Activated CD4-positive, alpha-beta T cell treated with anti-CD3 and anti-CD28 coated beads, Interleukin-2, amount 10 ng/mL, durations not matched to agents 24 days and 14 days (primary cell): ENCODE measurements around the gene SGMS2. TPM values are rescaled to one million over a fixed set of nuclear protein-coding genes. Genes with fewer than 3 reads are reported as not detected.

Experiments used
- DNase-seq: peaks from one replicate; pipeline ENCODE4 v3.0.0; 2022
- H3K27ac Mint-ChIP-seq: one replicate; pipeline ENCODE4 v1.8.0; 2022; ENCODE audit warnings: mild to moderate bottlenecking, mixed read lengths
- H3K27me3 Mint-ChIP-seq: one replicate; pipeline ENCODE4 v1.8.0; 2022; ENCODE audit warnings: mixed read lengths
- H3K36me3 Mint-ChIP-seq: one replicate; pipeline ENCODE4 v1.8.0; 2022; ENCODE audit warnings: low read depth, mild to moderate bottlenecking, mixed read lengths
- H3K4me1 Mint-ChIP-seq: one replicate; pipeline ENCODE4 v1.8.0; 2021; ENCODE audit warnings: mixed read lengths
- H3K4me3 Mint-ChIP-seq: one replicate; pipeline ENCODE4 v1.8.0; 2022; ENCODE audit warnings: mild to moderate bottlenecking, moderate library complexity, mixed read lengths
- H3K9me3 Mint-ChIP-seq: one replicate; pipeline ENCODE4 v1.8.0; 2021; ENCODE audit warnings: mixed read lengths
- intact Hi-C: fragments of 100-400 bp; cut with micrococcal nuclease; formaldehyde crosslinking; loops from one replicate; pipeline ENCODE4 v1.15.1; 2023
- total RNA-seq: library from RNA; stranded (reverse); gene quantifications from 2 replicates; pipeline ENCODE4 v1.2.3, GENCODE V29; 2022

SGMS2 gene
- total RNA-seq, 1 donor from 2014 or later: 0.72 TPM

- Mint-ChIP-seq H3K9me3 (no peaks in the 10 kb centered on the region), H3K27me3 (no peaks in the 10 kb centered on the region), H3K4me3 (no peak overlapping the region), H3K4me1 (peaks cover 7% of the 10 kb centered on the region), H3K27ac (no peak overlapping the region), H3K36me3 (no peaks in the 10 kb centered on the region)
- no peak for DNase-seq
- intact Hi-C loops: no loop called here
These were observed 10.0 kb upstream of the SGMS2 start for GRCh38 chr4:107814758-107815157.

DNA sequence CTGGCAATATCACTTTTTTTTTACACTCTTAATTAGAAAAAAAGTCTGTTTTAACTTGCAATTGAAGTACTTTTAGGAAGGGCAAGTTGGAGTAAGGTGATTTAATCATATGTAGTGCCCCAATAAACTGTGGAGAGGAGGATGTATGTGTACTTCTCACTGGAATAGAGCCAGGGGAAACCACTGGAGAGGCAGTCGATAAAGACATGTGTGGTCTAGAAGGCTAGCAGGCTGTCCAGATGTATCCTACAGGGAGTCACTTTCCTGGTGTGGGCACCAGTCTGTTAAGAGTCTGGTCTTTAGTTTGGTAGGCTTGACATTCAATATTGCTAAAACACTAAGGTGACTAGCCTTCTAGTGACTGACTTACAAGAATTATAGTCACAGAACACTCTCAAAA lies 9.6 kb upstream of the SGMS2 start:
- Mint-ChIP-seq H3K4me3 (no peak overlapping the region), H3K27ac (no peak overlapping the region), H3K4me1 (peaks cover 7% of the 10 kb centered on the region), H3K27me3 (peaks cover under 1% of the 10 kb centered on the region), H3K9me3 (no peaks in the 10 kb centered on the region), H3K36me3 (no peaks in the 10 kb centered on the region)
- intact Hi-C loops: no loop called here
- no peak for DNase-seq

GRCh38 chr4:107818301-107818910 lies 6.3 kb upstream of the SGMS2 start:
- Mint-ChIP-seq H3K4me3 (no peak overlapping the region), H3K27ac (no peak overlapping the region), H3K9me3 (peaks cover 2% of the 10 kb centered on the region), H3K4me1 (peaks cover 7% of the 10 kb centered on the region), H3K36me3 (no peaks in the 10 kb centered on the region), H3K27me3 (peaks cover 16% of the 10 kb centered on the region)
- DNase-seq: no peak
- intact Hi-C loops: no loop called here

DNA sequence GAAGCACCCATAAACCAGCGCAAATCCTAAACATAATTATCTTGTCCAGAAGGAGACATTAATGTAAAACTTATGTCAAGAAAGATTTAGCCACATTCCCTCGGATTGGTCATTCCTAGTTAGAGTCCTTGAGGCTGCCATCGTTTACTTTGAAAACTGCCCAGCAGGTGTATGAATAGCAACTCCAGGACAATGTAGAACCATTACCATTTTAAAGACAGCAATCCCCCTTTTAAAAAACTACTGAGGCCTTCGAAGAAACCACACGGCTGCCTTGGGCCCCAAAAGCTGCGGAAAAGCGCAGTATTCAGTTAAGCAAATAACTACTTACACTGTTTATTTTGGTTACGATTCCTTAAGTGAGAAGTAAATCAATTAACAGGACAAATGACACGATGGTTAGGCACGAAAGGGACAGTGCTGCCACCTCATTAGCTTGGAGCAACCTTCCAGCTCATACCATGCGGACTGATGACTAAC lies 822 bp upstream of the SGMS2 start:
- H3K4me3 Mint-ChIP-seq: peak overlapping the region; percentile 19
- peaks cover 62% of the 10 kb centered on the region for H3K27me3 Mint-ChIP-seq
- no peak for DNase-seq
- peaks cover 6% of the 10 kb centered on the region for H3K9me3 Mint-ChIP-seq
- H3K4me1 Mint-ChIP-seq: peaks cover 14% of the 10 kb centered on the region
- intact Hi-C loops: loop anchor here (10.0 kb wide), 1 partner anchor 91 kb away; no protein-coding TSS in a partner anchor
- no peak overlapping the region for H3K27ac Mint-ChIP-seq
- H3K36me3 Mint-ChIP-seq: no peaks in the 10 kb centered on the region

DNA sequence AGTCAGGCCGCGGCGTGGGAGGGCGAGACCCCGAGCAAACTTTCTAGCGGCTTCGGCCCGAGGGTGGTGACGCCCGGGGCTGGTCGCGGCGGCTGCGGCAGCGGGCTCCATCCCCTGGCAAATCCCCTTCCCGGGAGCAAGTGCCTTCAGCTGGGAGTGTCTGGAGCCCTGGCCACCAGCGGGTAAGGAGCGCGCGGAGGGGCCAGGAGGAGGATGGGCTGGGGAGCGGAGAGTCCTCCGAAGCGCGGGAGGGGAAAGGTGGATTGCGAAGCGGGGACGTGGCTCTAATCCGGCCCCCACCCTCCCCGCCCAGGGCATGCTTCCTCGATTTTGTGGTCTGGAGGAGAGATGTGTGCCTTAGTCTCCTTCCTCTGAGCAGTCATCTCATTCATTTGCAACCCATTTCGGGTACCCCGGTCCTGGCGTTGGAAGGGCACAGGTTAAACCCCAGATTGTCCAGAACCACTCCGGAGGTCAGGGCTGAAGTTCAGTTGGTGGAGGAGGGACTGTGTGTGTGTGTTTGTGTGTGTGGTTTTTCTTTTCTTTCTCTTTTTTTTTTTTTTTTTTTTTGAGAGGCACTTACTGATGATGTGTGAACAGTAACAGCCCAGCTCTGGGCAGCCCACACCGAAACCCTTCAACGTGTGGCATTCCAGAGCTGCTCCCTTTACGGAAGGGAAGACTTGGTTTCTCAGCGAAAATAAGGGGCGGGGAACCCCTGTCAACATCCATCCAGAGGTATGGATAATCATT lies 516 bp downstream of the SGMS2 start:
- H3K27me3 Mint-ChIP-seq: peaks cover 68% of the 10 kb centered on the region
- H3K36me3 Mint-ChIP-seq: no peaks in the 10 kb centered on the region
- intact Hi-C loops: loop anchor here (10.0 kb wide), 1 partner anchor 90 kb away; no protein-coding TSS in a partner anchor
- H3K4me3 Mint-ChIP-seq: peak overlapping the region; percentile 85
- H3K27ac Mint-ChIP-seq: peak overlapping the region; percentile 66
- peaks cover 14% of the 10 kb centered on the region for H3K4me1 Mint-ChIP-seq
- no peak for DNase-seq
- peaks cover 6% of the 10 kb centered on the region for H3K9me3 Mint-ChIP-seq

GRCh38 chr4:107826421-107826980 lies 1.8 kb downstream of the SGMS2 start:
- no peak overlapping the region for H3K4me3 Mint-ChIP-seq
- H3K9me3 Mint-ChIP-seq: peaks cover 6% of the 10 kb centered on the region
- H3K36me3 Mint-ChIP-seq: no peaks in the 10 kb centered on the region
- no peak overlapping the region for H3K27ac Mint-ChIP-seq
- peaks cover 59% of the 10 kb centered on the region for H3K27me3 Mint-ChIP-seq
- intact Hi-C loops: loop anchor here (10.0 kb wide), 1 partner anchor 88 kb away; no protein-coding TSS in a partner anchor
- peaks cover 14% of the 10 kb centered on the region for H3K4me1 Mint-ChIP-seq
- DNase-seq: no peak

GRCh38 chr4:107828315-107829090 lies 3.8 kb downstream of the SGMS2 start:
- H3K27ac Mint-ChIP-seq: no peak overlapping the region
- H3K36me3 Mint-ChIP-seq: no peaks in the 10 kb centered on the region
- H3K27me3 Mint-ChIP-seq: peaks cover 52% of the 10 kb centered on the region
- H3K4me3 Mint-ChIP-seq: no peak overlapping the region
- no peak for DNase-seq
- intact Hi-C loops: loop anchor here (10.0 kb wide), 1 partner anchor 86 kb away; no protein-coding TSS in a partner anchor
- H3K4me1 Mint-ChIP-seq: peaks cover 14% of the 10 kb centered on the region
- H3K9me3 Mint-ChIP-seq: peaks cover 2% of the 10 kb centered on the region

GRCh38 chr4:107831140-107831539 lies 6.4 kb downstream of the SGMS2 start:
- no peak for DNase-seq
- H3K4me1 Mint-ChIP-seq: peaks cover 4% of the 10 kb centered on the region
- no peaks in the 10 kb centered on the region for H3K36me3 Mint-ChIP-seq
- H3K9me3 Mint-ChIP-seq: no peaks in the 10 kb centered on the region
- H3K4me3 Mint-ChIP-seq: no peak overlapping the region
- peaks cover 32% of the 10 kb centered on the region for H3K27me3 Mint-ChIP-seq
- intact Hi-C loops: no loop called here
- H3K27ac Mint-ChIP-seq: no peak overlapping the region

DNA sequence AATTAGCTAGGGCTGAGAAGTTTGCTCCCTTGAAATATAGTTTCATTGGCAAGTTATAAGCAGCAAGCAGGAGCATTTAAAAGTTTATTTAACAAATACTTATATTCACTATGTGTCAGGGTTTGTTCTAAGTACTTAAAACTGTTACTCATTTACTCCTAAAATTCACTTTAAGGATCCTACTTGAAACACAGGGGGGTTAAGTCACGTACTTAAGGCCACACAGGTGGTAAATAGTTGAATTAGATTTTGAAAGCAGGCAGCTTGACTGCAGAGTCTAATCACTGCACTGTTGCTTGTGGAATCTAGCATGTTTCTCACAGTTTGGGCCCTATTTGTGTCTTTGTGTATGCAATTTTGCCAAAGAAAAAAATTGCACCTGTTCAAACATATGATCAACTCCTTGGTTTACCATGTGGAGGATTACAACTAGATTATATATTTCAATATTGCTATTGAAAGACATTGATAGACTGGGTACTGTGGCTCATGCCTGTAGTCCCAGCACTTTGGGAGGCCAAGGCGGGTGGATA lies 7.6 kb downstream of the SGMS2 start:
- no peak overlapping the region for H3K4me3 Mint-ChIP-seq
- H3K27ac Mint-ChIP-seq: no peak overlapping the region
- no peaks in the 10 kb centered on the region for H3K36me3 Mint-ChIP-seq
- no peak for DNase-seq
- no peaks in the 10 kb centered on the region for H3K9me3 Mint-ChIP-seq
- peaks cover 20% of the 10 kb centered on the region for H3K27me3 Mint-ChIP-seq
- intact Hi-C loops: no loop called here
- no peaks in the 10 kb centered on the region for H3K4me1 Mint-ChIP-seq

GRCh38 chr4:107834241-107834794 lies 9.6 kb downstream of the SGMS2 start:
- Mint-ChIP-seq H3K27me3 (peaks cover 4% of the 10 kb centered on the region), H3K36me3 (no peaks in the 10 kb centered on the region), H3K27ac (no peak overlapping the region), H3K4me1 (no peaks in the 10 kb centered on the region), H3K4me3 (no peak overlapping the region), H3K9me3 (no peaks in the 10 kb centered on the region)
- no peak for DNase-seq
- intact Hi-C loops: no loop called here

GRCh38 chr4:107835406-107835805 lies 10.7 kb downstream of the SGMS2 start:
- no peaks in the 10 kb centered on the region for H3K9me3 Mint-ChIP-seq
- no peak overlapping the region for H3K27ac Mint-ChIP-seq
- peaks cover 4% of the 10 kb centered on the region for H3K27me3 Mint-ChIP-seq
- intact Hi-C loops: no loop called here
- DNase-seq: no peak
- no peak overlapping the region for H3K4me3 Mint-ChIP-seq
- no peaks in the 10 kb centered on the region for H3K36me3 Mint-ChIP-seq
- no peaks in the 10 kb centered on the region for H3K4me1 Mint-ChIP-seq

GRCh38 chr4:107837317-107837716 lies 12.6 kb downstream of the SGMS2 start:
- Mint-ChIP-seq H3K4me1 (no peaks in the 10 kb centered on the region), H3K4me3 (no peak overlapping the region), H3K36me3 (no peaks in the 10 kb centered on the region), H3K9me3 (peaks cover 3% of the 10 kb centered on the region), H3K27me3 (peaks cover 7% of the 10 kb centered on the region), H3K27ac (no peak overlapping the region)
- intact Hi-C loops: no loop called here
- no peak for DNase-seq
